Neutrophil (primary cell): Measurements from ENCODE around the gene SMYD1.

Source experiments
- H3K27ac ChIP-seq: fragments of 200-600 bp; sonication (generic); 2 replicates; pipeline ENCODE4 v1.5.1; 2016; ENCODE audit warnings: mild to moderate bottlenecking, moderate library complexity
- H3K27me3 ChIP-seq: fragments of 200-600 bp; sonication (generic); 2 replicates; pipeline ENCODE4 v1.6.0; 2016; ENCODE audit warnings: mild to moderate bottlenecking
- H3K36me3 ChIP-seq: fragments of 200-600 bp; sonication (generic); 2 replicates; pipeline ENCODE4 v1.5.1; 2017
- H3K4me1 ChIP-seq, 2 experiments: fragments of 200-600 bp in 1 of 2; sonication (generic) in 1 of 2; 1 replicate in 1 of 2; 2 replicates in 1 of 2; pipeline versions ENCODE4 v1.5.1 to v1.6.1; 2013 to 2016; ENCODE audit warnings: low read depth in 1 of 2, low read length in 1 of 2, mild to moderate bottlenecking in 1 of 2, moderate library complexity in 1 of 2; ENCODE audit not compliant: control insufficient read depth in 1 of 2, insufficient read depth in 1 of 2
- H3K4me3 ChIP-seq, 2 experiments: fragments of 200-600 bp in 1 of 2; sonication (generic) in 1 of 2; 1 replicate in 1 of 2; 2 replicates in 1 of 2; pipeline ENCODE4 v1.5.1; 2013 to 2016; ENCODE audit warnings: low read depth in 1 of 2, low read length in 1 of 2, mild to moderate bottlenecking in 1 of 2, moderate library complexity in 1 of 2
- H3K9me3 ChIP-seq: fragments of 200-600 bp; sonication (generic); 2 replicates; pipeline ENCODE4 v1.5.1; 2016
- CTCF ChIP-seq: fragments of 200-600 bp; sonication (generic); IDR thresholded peaks from 2 replicates; pipeline ENCODE4 v1.5.1; 2016; ENCODE audit warnings: antibody characterized with exemption

The SMYD1 gene

GRCh38 chr2:88126772-88127637, 59.4 kb downstream of the SMYD1 start:
- no peaks in the 10 kb centered on the region for H3K4me1 ChIP-seq
- H3K27ac ChIP-seq = no peak overlapping the region
- no peak for TF ChIP-seq CTCF
- peaks cover 14% of the 10 kb centered on the region for H3K27me3 ChIP-seq
- no peaks in the 10 kb centered on the region for H3K36me3 ChIP-seq
- no peak overlapping the region for H3K4me3 ChIP-seq
- no peaks in the 10 kb centered on the region for H3K9me3 ChIP-seq

- Histone ChIP-seq H3K4me1 (no peaks in the 10 kb centered on the region), H3K4me3 (no peak overlapping the region), H3K9me3 (no peaks in the 10 kb centered on the region), H3K27me3 (peaks cover 10% of the 10 kb centered on the region), H3K27ac (no peak overlapping the region), H3K36me3 (no peaks in the 10 kb centered on the region)
- no peak for TF ChIP-seq CTCF
Observed at GRCh38 chr2:88127638-88127887, 59.9 kb downstream of the SMYD1 start.

- Histone ChIP-seq H3K36me3 (no peaks in the 10 kb centered on the region), H3K27ac (no peak within 1 kb of the TSS), H3K27me3 (peaks cover 9% of the 10 kb centered on the region), H3K4me1 (no peaks in the 10 kb centered on the region), H3K9me3 (no peaks in the 10 kb centered on the region), H3K4me3 (no peak within 1 kb of the TSS)
- no peak for TF ChIP-seq CTCF
Observed at GRCh38 chr2:88127888-88128653, 60.4 kb downstream of the SMYD1 start, which contains the start of gene FABP1. FABP1 (minus strand) TSS chr2:88128062; CDS start chr2:88128017, 45 bp downstream.

- Histone ChIP-seq H3K27ac (no peak overlapping the region), H3K27me3 (peaks cover 7% of the 10 kb centered on the region), H3K9me3 (no peaks in the 10 kb centered on the region), H3K36me3 (no peaks in the 10 kb centered on the region), H3K4me1 (no peaks in the 10 kb centered on the region), H3K4me3 (no peak overlapping the region)
- no peak for TF ChIP-seq CTCF
Observed at GRCh38 chr2:88128654-88129312, 61.2 kb downstream of the SMYD1 start.

GRCh38 chr2:88129313-88129959, 61.8 kb downstream of the SMYD1 start:
- Histone ChIP-seq H3K4me3 (no peak overlapping the region), H3K4me1 (no peaks in the 10 kb centered on the region), H3K36me3 (no peaks in the 10 kb centered on the region), H3K27me3 (peaks cover 5% of the 10 kb centered on the region), H3K9me3 (no peaks in the 10 kb centered on the region), H3K27ac (no peak overlapping the region)
- TF ChIP-seq CTCF = no peak
